ENCODE measurements around the gene ATXN7L1.
A peak's percentile ranks its signal among the peaks of the same experiment; 100 is the strongest.
"Not testable (repeated sequence)": the region's sequence is repeated elsewhere in the genome, so short reads cannot be mapped to it uniquely, and the experiment has no call there.

The ATXN7L1 gene

GRCh38 chr7:105857009-105857952 lies 19.1 kb downstream of the ATXN7L1 start:
- DNase-seq = no peak

- no peak for DNase-seq
Observed at GRCh38 chr7:105854498-105854897, 21.9 kb downstream of the ATXN7L1 start.

GRCh38 chr7:105853931-105854419 lies 22.4 kb downstream of the ATXN7L1 start:
- DNase-seq = no peak

- DNase-seq = no peak
Observed at GRCh38 chr7:105851064-105851463, 25.3 kb downstream of the ATXN7L1 start.

GRCh38 chr7:105849122-105849855 lies 27.1 kb downstream of the ATXN7L1 start:
- no peak for DNase-seq

GRCh38 chr7:105846404-105846803 lies 30.0 kb downstream of the ATXN7L1 start:
- DNase-seq = no peak

- not testable (repeated sequence) for DNase-seq
Observed at GRCh38 chr7:105844681-105845080, 31.7 kb downstream of the ATXN7L1 start.

- no peak for DNase-seq
Observed at GRCh38 chr7:105841866-105842265, 34.5 kb downstream of the ATXN7L1 start.

GRCh38 chr7:105840981-105841749 lies 35.2 kb downstream of the ATXN7L1 start:
- DNase-seq = no peak

- peak in 1 of 2 experiments; percentile 29 for DNase-seq
Observed at GRCh38 chr7:105839266-105839665, 37.1 kb downstream of the ATXN7L1 start.

GRCh38 chr7:105838627-105839231 lies 37.7 kb downstream of the ATXN7L1 start:
- DNase-seq = no peak

- DNase-seq = no peak
Observed at GRCh38 chr7:105837765-105838626, 38.4 kb downstream of the ATXN7L1 start.

- no peak for DNase-seq
Observed at GRCh38 chr7:105835441-105835840, 41.0 kb downstream of the ATXN7L1 start.

- no peak for DNase-seq
Observed at GRCh38 chr7:105831824-105832535, 44.4 kb downstream of the ATXN7L1 start.

- DNase-seq = no peak
Observed at GRCh38 chr7:105831302-105831620, 45.1 kb downstream of the ATXN7L1 start.

- no peak for DNase-seq
Observed at GRCh38 chr7:105830405-105831301, 45.7 kb downstream of the ATXN7L1 start.

- DNase-seq = no peak
Observed at GRCh38 chr7:105829681-105830322, 46.6 kb downstream of the ATXN7L1 start.

GRCh38 chr7:105828141-105828540 lies 48.3 kb downstream of the ATXN7L1 start:
- DNase-seq = no peak

GRCh38 chr7:105827151-105827875 lies 49.1 kb downstream of the ATXN7L1 start:
- DNase-seq = no peak

Data from cerebellar nuclear complex (tissue), 1 donor.